ENCODE data around the gene SMARCE1. TPM values are rescaled to one million over a fixed set of nuclear protein-coding genes. Genes with fewer than 3 reads are reported as not detected.

The SMARCE1 gene
- total RNA-seq, 1 experiment from 2014 or later = 57.9 TPM

- TF ChIP-seq EZH2 (IDR thresholded peaks at IDR 0.05; ENCODE audit: low read length, unreplicated experiment) (no peak), EZH2phosphoT487 (IDR thresholded peaks at IDR 0.05; ENCODE audit: borderline replicate concordance, low read length) (no peak), CTCF (conservative IDR thresholded peaks at IDR 0.05; ENCODE audit: low read depth, low read length) (no peak)
- ChIA-PET CTCF (no interaction called here), POLR2A (ENCODE audit: unreplicated experiment) (no interaction called here)
- no peaks in the 10 kb centered on the region for H3K27me3 ChIP-seq (ENCODE audit: low read length)
- no peaks in the 10 kb centered on the region for H3K9me2 ChIP-seq (replicated peaks; ENCODE audit: low read length)
- no peaks in the 10 kb centered on the region for H4K20me1 ChIP-seq (ENCODE audit: low read length)
- DNase-seq (peak; percentile 38), ATAC-seq (no peak)
- intact Hi-C loops (cut with micrococcal nuclease) = no loop called here
- H3K4me1 ChIP-seq (ENCODE audit: insufficient read depth, low read length) = peaks cover 9% of the 10 kb centered on the region; the same call in 1 of the 2 replicates
- no peaks in the 10 kb centered on the region for H3K79me2 ChIP-seq (ENCODE audit: low read length)
- no peak overlapping the region for H2AFZ ChIP-seq (ENCODE audit: low read length)
- H3F3A ChIP-seq (ENCODE audit: low read length, unreplicated experiment) = no peaks in the 10 kb centered on the region
- BruUV-seq (replicated peaks) = no TSS peak
- H3K4me3 ChIP-seq (ENCODE audit: low read length) = no peak overlapping the region
- H3K36me3 ChIP-seq (ENCODE audit: low read depth, low read length) = no peaks in the 10 kb centered on the region
- H3K27ac ChIP-seq (ENCODE audit: low read length) = no peak overlapping the region
- no peak overlapping the region for H3K9ac ChIP-seq (ENCODE audit: low read length)
- H3K4me2 ChIP-seq (ENCODE audit: low read length) = peak overlapping the region; percentile 28
- H3K9me3 ChIP-seq (ENCODE audit: low read length) = no peaks in the 10 kb centered on the region
Observed at GRCh38 chr17:40696651-40697072, 49.0 kb upstream of the SMARCE1 start.

DNA sequence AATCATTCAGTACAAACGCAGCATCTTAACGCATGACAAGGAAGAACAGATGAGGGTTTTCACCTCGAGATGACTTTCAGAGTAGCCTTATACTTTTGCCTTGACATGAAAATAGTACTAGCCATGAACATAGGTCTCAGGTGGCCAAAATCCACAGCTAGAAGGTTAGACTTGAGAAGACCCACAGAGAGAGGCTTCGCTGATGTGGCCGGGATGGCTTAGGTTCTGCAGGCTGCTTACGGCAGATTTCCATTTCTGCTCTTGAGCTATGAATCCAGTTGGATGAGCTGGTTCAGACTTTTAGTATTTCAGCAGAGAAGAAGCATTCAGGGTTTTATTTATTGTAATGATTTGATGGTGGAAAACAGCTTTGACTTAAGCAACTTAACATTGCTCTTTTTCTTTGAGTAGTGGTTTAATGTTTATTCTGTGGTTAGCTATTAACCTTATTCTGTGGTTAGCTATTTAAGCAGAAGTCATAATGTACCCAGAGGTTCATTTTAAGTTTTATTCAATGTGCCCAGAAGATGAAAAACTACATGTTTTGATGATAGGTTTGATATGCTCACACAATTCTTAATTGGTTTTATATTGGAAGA is 48.4 kb upstream of the SMARCE1 start:
- POLR2A ChIA-PET (ENCODE audit: unreplicated experiment) = interaction anchor here (0.5 kb wide), 1 partner anchor 10 kb away, joined by 3 read pairs; no protein-coding TSS in a partner anchor
- Histone ChIP-seq H3K9me3 (ENCODE audit: low read length) (no peaks in the 10 kb centered on the region), H3K27me3 (ENCODE audit: low read length) (no peaks in the 10 kb centered on the region), H3K4me3 (ENCODE audit: low read length) (no peak overlapping the region), H3K36me3 (ENCODE audit: low read depth, low read length) (no peaks in the 10 kb centered on the region), H3K9me2 (replicated peaks; ENCODE audit: low read length) (no peaks in the 10 kb centered on the region), H4K20me1 (ENCODE audit: low read length) (no peaks in the 10 kb centered on the region), H3K4me1 (ENCODE audit: insufficient read depth, low read length) (peaks cover 9% of the 10 kb centered on the region; the same call in 1 of the 2 replicates), H3K27ac (ENCODE audit: low read length) (no peak overlapping the region), H3K79me2 (ENCODE audit: low read length) (no peaks in the 10 kb centered on the region), H2AFZ (ENCODE audit: low read length) (no peak overlapping the region), H3F3A (ENCODE audit: low read length, unreplicated experiment) (no peaks in the 10 kb centered on the region), H3K9ac (ENCODE audit: low read length) (no peak overlapping the region), H3K4me2 (ENCODE audit: low read length) (peak overlapping the region; percentile 28; the same call in 1 of the 2 replicates)
- BruUV-seq (replicated peaks) = no TSS peak
- intact Hi-C loops (cut with micrococcal nuclease) = no loop called here
- ATAC-seq (peak; percentile 38; the same call in 1 of the 2 replicates), DNase-seq (peak; percentile 34)
- CTCF ChIA-PET = no interaction called here
- TF ChIP-seq EZH2 (IDR thresholded peaks at IDR 0.05; ENCODE audit: low read length, unreplicated experiment) (no peak), EZH2phosphoT487 (IDR thresholded peaks at IDR 0.05; ENCODE audit: borderline replicate concordance, low read length) (no peak), CTCF (conservative IDR thresholded peaks at IDR 0.05; ENCODE audit: low read depth, low read length) (no peak)

DNA sequence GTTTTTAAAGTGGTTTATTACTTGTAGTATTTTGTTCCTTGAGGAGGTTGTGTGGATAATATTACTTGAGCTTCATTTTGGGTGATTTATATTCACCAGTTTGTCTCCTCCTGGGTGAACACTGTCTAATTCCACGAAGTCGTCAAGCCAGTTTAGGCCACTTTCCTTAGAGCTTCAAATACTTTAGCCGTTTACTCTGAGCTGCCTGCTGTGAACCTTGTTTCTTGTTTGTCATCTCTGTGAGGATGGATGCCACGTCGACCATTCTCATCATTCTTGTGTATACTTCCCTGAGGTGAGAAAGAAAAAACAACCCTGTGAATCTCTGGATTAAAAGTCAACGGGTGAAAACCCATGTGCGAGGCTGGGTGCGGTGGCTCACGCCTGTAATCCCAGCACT is 47.0 kb upstream of the SMARCE1 start:
- H3K27ac ChIP-seq (ENCODE audit: low read length) = no peak overlapping the region
- CTCF ChIA-PET = no interaction called here
- H3K27me3 ChIP-seq (ENCODE audit: low read length) = no peaks in the 10 kb centered on the region
- H3K9me2 ChIP-seq (replicated peaks; ENCODE audit: low read length) = no peaks in the 10 kb centered on the region
- H4K20me1 ChIP-seq (ENCODE audit: low read length) = no peaks in the 10 kb centered on the region
- no peaks in the 10 kb centered on the region for H3F3A ChIP-seq (ENCODE audit: low read length, unreplicated experiment)
- no peaks in the 10 kb centered on the region for H3K79me2 ChIP-seq (ENCODE audit: low read length)
- ATAC-seq = no peak
- H3K4me3 ChIP-seq (ENCODE audit: low read length) = no peak overlapping the region
- H3K9me3 ChIP-seq (ENCODE audit: low read length) = no peaks in the 10 kb centered on the region
- H3K4me1 ChIP-seq (ENCODE audit: insufficient read depth, low read length) = peaks cover 9% of the 10 kb centered on the region; the same call in 1 of the 2 replicates
- POLR2A ChIA-PET (ENCODE audit: unreplicated experiment) = no interaction called here
- H2AFZ ChIP-seq (ENCODE audit: low read length) = no peak overlapping the region
- TF ChIP-seq CTCF (conservative IDR thresholded peaks at IDR 0.05; ENCODE audit: low read depth, low read length) (no peak), EZH2phosphoT487 (IDR thresholded peaks at IDR 0.05; ENCODE audit: borderline replicate concordance, low read length) (no peak), EZH2 (IDR thresholded peaks at IDR 0.05; ENCODE audit: low read length, unreplicated experiment) (no peak)
- peak; percentile 46 for DNase-seq
- no TSS peak for BruUV-seq (replicated peaks)
- no peak overlapping the region for H3K9ac ChIP-seq (ENCODE audit: low read length)
- no peak overlapping the region for H3K4me2 ChIP-seq (ENCODE audit: low read length)
- intact Hi-C loops (cut with micrococcal nuclease) = no loop called here
- no peaks in the 10 kb centered on the region for H3K36me3 ChIP-seq (ENCODE audit: low read depth, low read length)
